K562 (cell line): ENCODE data around the gene SNAPC2. TPM values are rescaled to one million over a fixed set of nuclear protein-coding genes. Genes with fewer than 3 reads are reported as not detected.

Source experiments
- CBX3 ChIP-seq, 2 experiments: IDR thresholded peaks; 1 replicate in 1 of 2; 2 replicates in 1 of 2; pipeline ENCODE4 v1.6.1; 2012; ENCODE audit warnings: inconsistent platforms in 2 of 2, low read length in 2 of 2, borderline replicate concordance in 1 of 2, control low read depth in 1 of 2
- CREB1 ChIP-seq, 2 experiments: sonication (generic) in 1 of 2; formaldehyde crosslinking in 1 of 2; IDR thresholded peaks; 2 replicates each; pipeline versions ENCODE4 v1.6.1 to v1.8.0; 2012 to 2022; ENCODE audit warnings: inconsistent platforms in 1 of 2, mild to moderate bottlenecking in 1 of 2, missing genetic modification reagents in 1 of 2, moderate library complexity in 1 of 2
- DACH1 ChIP-seq: fragments of 450-650 bp; IDR thresholded peaks from 2 replicates; pipeline ENCODE4 v1.6.1; 2018; ENCODE audit not compliant: partially characterized antibody
- EHMT2 ChIP-seq: fragments of 450-650 bp; IDR thresholded peaks from 2 replicates; pipeline ENCODE4 v1.6.1; 2018; ENCODE audit warnings: antibody characterized with exemption
- EP300 ChIP-seq: IDR thresholded peaks from 2 replicates; pipeline ENCODE4 v1.6.1; 2012; ENCODE audit warnings: low read length, improper control_type of control experiment
- EZH2 ChIP-seq: IDR thresholded peaks from 2 replicates; pipeline ENCODE4 v1.6.1; 2012; ENCODE audit warnings: low read depth, mild to moderate bottlenecking, inconsistent platforms, low read length, borderline replicate concordance
- GTF2F1 ChIP-seq: IDR thresholded peaks from 2 replicates; pipeline ENCODE4 v1.6.1; 2011; ENCODE audit warnings: low read depth, low read length, improper control_type of control experiment
- HDGF ChIP-seq: fragments of 450-650 bp; IDR thresholded peaks from 2 replicates; pipeline ENCODE4 v1.6.1; 2016
- LARP7 ChIP-seq: fragments of 450-650 bp; IDR thresholded peaks from 2 replicates; pipeline ENCODE4 v1.6.1; 2016
- MCM3 ChIP-seq: fragments of 450-650 bp; IDR thresholded peaks from 2 replicates; pipeline ENCODE4 v1.6.1; 2016
- MEIS2 ChIP-seq: fragments of 450-650 bp; IDR thresholded peaks from 2 replicates; pipeline ENCODE4 v1.6.1; 2014; ENCODE audit warnings: mild to moderate bottlenecking; ENCODE audit not compliant: partially characterized antibody
- MNT ChIP-seq, 2 experiments: fragments of 450-650 bp; conservative IDR thresholded peaks; 2 replicates each; pipeline ENCODE4 v1.6.1; 2017; ENCODE audit warnings: mild to moderate bottlenecking in 2 of 2, moderate library complexity in 2 of 2
- MYBL2 ChIP-seq, 2 experiments: fragments of 450-650 bp in 1 of 2; sonication (generic) in 1 of 2; formaldehyde crosslinking in 1 of 2; IDR thresholded peaks; 2 replicates each; pipeline versions ENCODE4 v1.6.1 to v1.8.1; 2017 to 2022; ENCODE audit warnings: borderline replicate concordance in 1 of 2, inconsistent platforms in 1 of 2, low read depth in 1 of 2, mild to moderate bottlenecking in 1 of 2, missing genetic modification reagents in 1 of 2, moderate library complexity in 1 of 2
- NELFE ChIP-seq: IDR thresholded peaks from 2 replicates; pipeline ENCODE4 v1.6.1; 2011; ENCODE audit warnings: mild to moderate bottlenecking; ENCODE audit not compliant: insufficient read depth, insufficient read length
- NFIC ChIP-seq: fragments of 450-650 bp; IDR thresholded peaks from 2 replicates; pipeline ENCODE4 v1.6.1; 2017; ENCODE audit warnings: mild to moderate bottlenecking, inconsistent platforms
- NR3C1 ChIP-seq: sonication (generic); formaldehyde crosslinking; IDR thresholded peaks from 2 replicates; pipeline ENCODE4 v1.8.1; 2022; ENCODE audit warnings: missing genetic modification reagents
- NR4A1 ChIP-seq, 2 experiments: fragments of 250-450 bp in 1 of 2; fragments of 450-650 bp in 1 of 2; sonication (Bioruptor Pico) in 1 of 2; IDR thresholded peaks; 2 replicates each; pipeline versions ENCODE4 v1.4.0 to v1.6.1; 2016 to 2020; ENCODE audit warnings: mild to moderate bottlenecking in 2 of 2, missing compliant biosample characterization in 1 of 2, missing genetic modification characterization in 1 of 2, moderate library complexity in 1 of 2
- PHTF2 ChIP-seq: fragments of 250-450 bp; sonication (Bioruptor Pico); IDR thresholded peaks from 2 replicates; pipeline ENCODE4 v1.5.0; 2021; ENCODE audit warnings: mild to moderate bottlenecking
- SMAD2 ChIP-seq: fragments of 150-350 bp; IDR thresholded peaks from 2 replicates; pipeline ENCODE4 v1.6.1; 2014; ENCODE audit warnings: low read depth, mild to moderate bottlenecking, low read length
- TAF9B ChIP-seq: fragments of 450-650 bp; IDR thresholded peaks from 2 replicates; pipeline ENCODE4 v1.6.1; 2018; ENCODE audit warnings: mild to moderate bottlenecking; ENCODE audit not compliant: partially characterized antibody
- WHSC1 ChIP-seq: IDR thresholded peaks from one replicate; pipeline ENCODE4 v1.6.1; 2012; ENCODE audit warnings: low read length, control low read depth, inconsistent platforms
- ZBTB1 ChIP-seq: sonication (generic); formaldehyde crosslinking; IDR thresholded peaks from 2 replicates; pipeline ENCODE4 v1.8.1; 2023; ENCODE audit warnings: missing genetic modification reagents, low read depth, mild to moderate bottlenecking, borderline replicate concordance
- ZNF165 ChIP-seq: fragments of 250-450 bp; sonication (Bioruptor Pico); IDR thresholded peaks from 2 replicates; pipeline ENCODE4 v1.4.0; 2020; ENCODE audit warnings: borderline replicate concordance
- ZNF24 ChIP-seq: fragments of 450-650 bp; IDR thresholded peaks from 2 replicates; pipeline ENCODE4 v1.6.1; 2016
- ZNF280B ChIP-seq: fragments of 250-450 bp; sonication (Bioruptor Pico); IDR thresholded peaks from 2 replicates; pipeline ENCODE4 v1.5.1; 2021; ENCODE audit warnings: mild to moderate bottlenecking
- ZNF436 ChIP-seq: fragments of 250-450, 450-650 bp; sonication (Bioruptor Pico); formaldehyde crosslinking; IDR thresholded peaks from 2 replicates; pipeline ENCODE4 v1.7.0; 2020; ENCODE audit warnings: mild to moderate bottlenecking
- ZNF584 ChIP-seq: fragments of 200-800 bp; sonication (Bioruptor generic); IDR thresholded peaks from 2 replicates; pipeline ENCODE4 v1.6.1; 2016; ENCODE audit warnings: low read depth, mild to moderate bottlenecking, missing genetic modification characterization, missing compliant biosample characterization
- ZNF79 ChIP-seq: fragments of 250-450 bp; sonication (Bioruptor Pico); IDR thresholded peaks from 2 replicates; pipeline ENCODE4 v1.4.0; 2020; ENCODE audit warnings: low read depth, mild to moderate bottlenecking, moderate library complexity
- polyA plus RNA-seq, 8 experiments: library from polyadenylated mRNA; depleted of rRNA in 4 of 8; stranded (reverse) in 5 of 8; unstranded in 3 of 8; fragments of >200 nt; fragmentation: Nextera tagmentation in 2 of 8; fragmentation: Illumina TruSeq in 1 of 8; extraction: Ambion mirVana in 2 of 8; extraction: Trizol in 1 of 8; gene quantifications; 2 replicates each; pipeline versions ENCODE4 v1.2.1 to v1.2.3, GENCODE V29; 2011 to 2014; ENCODE audit warnings: inconsistent platforms in 1 of 8, missing spikeins in 1 of 8
- total RNA-seq, 7 experiments: library from RNA; depleted of rRNA in 6 of 7; stranded (reverse); fragments of >200 nt in 6 of 7; fragmentation: Illumina TruSeq in 2 of 7; extraction: Trizol in 2 of 7; gene quantifications; 2 replicates each; pipeline versions ENCODE4 v1.2.1 to v1.2.3, GENCODE V29; 2011 to 2021; ENCODE audit warnings: low replicate concordance in 1 of 7

The SNAPC2 gene
- total and polyA plus RNA-seq, 9 of the 15 experiments (the other 6 are each of a cell fraction or from before 2014, with no cell fraction given) = 0.59 to 45.1 (median 15.3) TPM

- TF ChIP-seq WHSC1 (no peak), HDGF (peak; percentile 65), NR4A1 (CRISPR knock-in tag; IDR thresholded peaks at IDR 0.05) (peak; percentile 42; the same call in 1 of the 2 replicates), NR4A1 (tag; IDR thresholded peaks at IDR 0.05) (no peak), MEIS2 (no peak), ZNF165 (no peak), ZNF24 (no peak), EHMT2 (no peak), NFIC (no peak), PHTF2 (CRISPR knock-in tag) (no peak), SMAD2 (no peak), ZNF584 (CRISPR knock-in tag) (no peak), ZNF79 (no peak), EZH2 (no peak), CBX3 (IDR thresholded peaks at IDR 0.05; ENCODE audit: borderline replicate concordance in 1 of 2, low read length in 2 of 2) (no peak), TAF9B (no peak), MNT (conservative IDR thresholded peaks at IDR 0.05) (peak; percentile 52 to 61), MCM3 (no peak), MYBL2 (IDR thresholded peaks at IDR 0.05; ENCODE audit: low read depth) (no peak), MYBL2 (CRISPR knock-in tag; IDR thresholded peaks at IDR 0.05; ENCODE audit: borderline replicate concordance) (no peak), NELFE (no peak), GTF2F1 (no peak), ZNF436 (no peak), CREB1 (IDR thresholded peaks at IDR 0.05) (peak; percentile 30; the same call in 1 of the 2 replicates), CREB1 (CRISPR knock-in tag; IDR thresholded peaks at IDR 0.05) (peak; percentile 57; the same call in 1 of the 2 replicates), LARP7 (no peak), ZNF280B (CRISPR knock-in tag) (no peak), EP300 (no peak), ZBTB1 (0 out of 2 replicates have a peak, but pooled peaks have one; percentile 39), DACH1 (peak; percentile 89), NR3C1 (CRISPR knock-in tag) (no peak)
These were observed 48.5 kb upstream of the SNAPC2 start (continued) for GRCh38 chr19:7871437-7872305.
